HG03280 (cell line): ENCODE results near the gene SLC66A2.

Experiments used
- ATAC-seq: cut with Tn5 transposase; IDR thresholded peaks from one replicate; pipeline ENCODE4 v1.9.1; 2021; ENCODE audit warnings: mild to moderate bottlenecking, moderate library complexity; ENCODE audit not compliant: unreplicated experiment

SLC66A2 gene

DNA sequence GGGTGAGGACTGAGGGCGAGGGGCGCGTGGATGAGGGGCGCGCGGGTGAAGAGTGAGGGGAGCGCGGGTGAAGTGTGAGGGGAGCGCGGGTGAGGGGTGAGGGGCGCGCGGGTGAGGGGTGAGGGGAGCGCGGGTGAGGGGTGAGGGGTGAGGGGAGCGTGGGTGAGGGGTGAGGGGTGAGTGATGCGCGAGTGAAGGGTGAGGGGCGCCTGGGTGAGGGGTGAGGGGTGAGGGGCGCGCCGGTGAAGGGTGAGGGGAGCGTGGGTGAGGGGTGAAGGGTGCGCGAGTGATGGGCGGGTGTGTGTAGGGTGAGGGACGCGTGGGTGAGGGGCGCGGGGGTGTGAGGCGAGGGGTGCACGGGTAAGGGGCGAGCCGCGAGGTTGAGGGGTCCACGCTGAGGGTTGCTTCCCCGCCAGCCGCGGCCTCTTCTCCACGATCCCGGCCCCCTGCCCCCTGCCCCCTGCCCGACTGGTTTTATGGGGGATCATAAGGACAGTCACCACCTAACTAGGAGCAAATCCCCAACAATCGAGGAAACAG is 1.1 kb upstream of the SLC66A2 start:
- ATAC-seq, result no peak

GRCh38 chr18:79950515-79951341 is 725 bp downstream of the SLC66A2 start:
- peak; percentile 22 for ATAC-seq

GRCh38 chr18:79949697-79950487 is 1.6 kb downstream of the SLC66A2 start:
- no peak for ATAC-seq

- ATAC-seq, result no peak
These were observed 2.6 kb downstream of the SLC66A2 start for GRCh38 chr18:79948719-79949411.

DNA sequence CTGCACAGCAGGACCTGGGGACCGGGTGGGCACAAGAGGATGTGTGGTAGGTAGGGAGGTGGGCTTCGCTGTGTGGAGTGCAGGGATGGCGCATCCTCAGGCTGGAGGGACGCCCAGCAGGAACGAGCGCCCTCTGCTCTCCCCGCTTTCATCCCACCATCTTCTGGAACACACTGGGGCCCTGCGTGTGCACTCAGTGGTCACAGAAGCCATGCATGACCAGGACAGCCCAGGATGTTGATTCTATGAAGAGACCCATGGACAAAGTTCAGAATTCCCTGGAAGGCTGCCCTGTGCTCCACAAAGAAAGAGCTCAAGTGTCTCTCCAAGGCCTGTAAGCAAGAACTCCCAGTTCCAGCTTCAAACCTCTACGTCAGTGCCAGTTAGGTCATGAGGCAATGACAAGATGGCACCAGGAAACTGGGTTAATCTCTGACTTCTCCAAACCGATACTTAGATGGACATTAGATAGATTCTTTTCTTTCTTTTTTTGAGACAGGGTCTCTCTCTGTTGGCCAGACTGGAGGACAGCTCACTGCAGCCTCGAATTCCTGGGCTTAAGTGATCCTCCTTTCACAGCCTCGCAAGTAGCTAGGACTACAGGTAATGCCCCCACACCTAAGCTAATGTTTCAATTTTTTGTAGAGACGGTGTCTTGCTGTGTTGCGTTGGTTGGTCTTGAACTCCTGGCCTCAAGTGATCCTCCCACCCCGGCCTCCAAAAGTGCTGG is 3.4 kb downstream of the SLC66A2 start:
- ATAC-seq, result no peak

GRCh38 chr18:79947054-79947755 is 4.2 kb downstream of the SLC66A2 start:
- no peak for ATAC-seq

DNA sequence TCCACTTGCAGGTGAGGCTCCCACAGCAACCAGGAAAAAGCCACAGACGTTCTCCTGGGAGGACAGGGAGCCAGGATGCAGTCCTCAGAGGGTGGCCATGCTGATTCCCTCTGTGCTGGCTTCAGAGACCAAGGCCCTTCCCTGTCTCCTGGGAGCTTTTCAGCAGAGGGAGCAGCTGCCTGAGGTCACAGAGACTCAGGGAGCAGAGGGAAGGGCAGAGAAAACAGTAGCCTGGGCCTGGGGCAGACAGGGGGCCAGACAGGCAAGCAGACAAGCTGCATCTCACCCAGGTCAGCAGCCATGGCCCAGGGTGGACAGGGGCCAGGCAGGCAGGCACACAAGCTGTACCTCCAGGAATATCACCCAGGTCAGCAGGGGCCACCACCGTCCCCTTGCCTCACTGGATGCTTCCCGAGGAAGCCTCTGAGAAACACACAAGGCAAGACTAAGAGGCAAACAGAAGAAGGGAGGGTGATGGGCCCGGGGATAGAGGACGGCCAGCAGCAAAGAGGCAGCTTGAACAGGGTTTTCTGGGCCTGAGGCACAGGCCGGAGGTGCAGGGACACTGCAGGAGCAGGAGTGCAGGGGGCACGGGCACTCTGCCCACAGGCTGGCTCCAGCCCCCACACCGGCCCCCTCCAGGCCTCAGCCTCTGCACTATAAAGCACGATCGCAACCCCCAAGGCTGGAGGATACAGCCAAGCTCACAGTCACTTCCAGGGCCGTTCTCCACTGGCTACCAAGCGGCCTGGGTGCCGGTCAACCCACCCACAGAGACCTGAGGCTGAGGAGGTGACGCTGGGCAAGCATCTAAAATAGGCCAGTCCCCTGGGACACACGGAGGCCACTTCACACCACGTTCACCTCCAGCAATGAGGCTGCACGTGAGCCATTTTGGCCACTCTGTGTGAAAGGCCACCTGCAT is 6.1 kb downstream of the SLC66A2 start:
- no peak for ATAC-seq

DNA sequence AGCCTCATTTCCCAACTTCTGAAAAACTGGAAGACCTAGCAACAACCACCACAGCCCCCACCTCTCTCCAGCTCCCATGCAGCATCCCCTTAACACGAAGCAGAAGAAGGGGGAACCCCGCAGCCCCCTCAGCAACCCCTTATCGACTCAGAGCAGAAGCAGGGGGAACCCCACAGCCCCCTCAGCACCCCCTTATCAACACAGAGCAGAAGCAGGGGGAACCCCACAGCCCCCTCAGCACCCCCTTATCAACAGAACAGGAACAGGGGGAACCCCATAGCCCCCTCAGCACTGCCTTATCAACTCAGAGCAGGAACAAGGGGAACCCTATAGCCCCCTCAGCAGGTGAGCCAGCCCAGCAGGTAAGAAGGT is 6.7 kb downstream of the SLC66A2 start:
- no peak for ATAC-seq

DNA sequence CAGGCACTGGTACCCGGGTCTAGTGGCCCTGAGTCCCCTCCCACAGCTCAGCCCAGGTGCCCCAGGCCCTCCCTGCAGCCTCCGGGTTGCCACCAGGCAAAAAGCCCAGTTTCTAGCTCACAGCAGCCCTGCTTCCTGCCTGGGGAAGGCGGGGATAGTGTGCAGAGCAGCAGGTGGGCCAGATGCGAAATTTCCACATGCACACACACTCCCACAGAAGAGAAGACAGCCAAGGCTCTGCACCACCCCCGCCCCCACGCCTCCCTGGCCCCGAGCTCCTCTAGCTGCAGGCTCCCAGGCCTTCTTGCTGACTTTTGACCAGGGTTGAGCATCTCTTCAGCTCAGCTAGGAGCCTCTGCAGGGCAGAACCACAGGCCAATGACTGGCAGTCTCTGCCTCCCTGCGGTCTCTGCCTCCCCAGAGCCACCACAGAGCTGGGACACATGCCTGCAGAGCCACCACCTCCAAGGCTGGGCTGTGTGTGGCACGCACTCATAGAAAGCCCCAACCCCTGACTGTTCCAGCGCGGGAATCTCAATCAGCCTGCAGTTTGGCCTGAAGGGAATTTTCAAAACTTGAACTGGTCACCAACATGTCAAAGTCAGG is 7.2 kb downstream of the SLC66A2 start:
- ATAC-seq, result no peak

- ATAC-seq, result no peak
These were observed 7.8 kb downstream of the SLC66A2 start for GRCh38 chr18:79943608-79944125.

GRCh38 chr18:79942786-79943607 is 8.5 kb downstream of the SLC66A2 start:
- ATAC-seq, result no peak

DNA sequence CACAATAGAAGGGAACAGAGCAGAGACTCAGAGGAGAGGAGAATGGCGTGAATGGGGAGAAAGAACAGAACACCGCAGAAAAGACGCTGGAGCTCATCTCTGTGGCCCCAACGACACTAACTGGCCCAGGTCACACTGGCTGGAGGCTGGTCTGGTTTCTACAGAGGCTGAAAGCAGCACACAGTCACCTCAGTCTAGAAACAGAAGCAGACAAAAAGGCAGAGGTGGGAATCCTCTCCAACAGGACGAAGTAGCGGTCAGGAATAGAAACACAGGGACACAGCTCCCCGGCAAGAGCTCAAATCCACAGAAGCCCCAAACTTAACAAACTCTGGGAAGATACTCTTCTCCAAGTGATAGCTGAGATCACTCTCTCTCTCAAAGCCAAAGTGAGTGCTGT is 9.2 kb downstream of the SLC66A2 start:
- ATAC-seq, result no peak

- ATAC-seq, result no peak
These were observed 9.9 kb downstream of the SLC66A2 start for GRCh38 chr18:79941473-79942119.

GRCh38 chr18:79940814-79941472 is 10.5 kb downstream of the SLC66A2 start:
- ATAC-seq, result no peak

- no peak for ATAC-seq
These were observed 11.2 kb downstream of the SLC66A2 start for GRCh38 chr18:79940126-79940813.

GRCh38 chr18:79939096-79939495 is 12.4 kb downstream of the SLC66A2 start:
- ATAC-seq, result no peak
